Measurements from ENCODE around the gene TRIM15. TPM values are rescaled to one million over a fixed set of nuclear protein-coding genes. Genes with fewer than 3 reads are reported as not detected.

The TRIM15 gene
- total RNA-seq, 1 experiment from 2014 or later, result 0.86 TPM

Other genes with a start within 250 kb of the TRIM15 start
- gene HLA-A, start 221.0 kb upstream of the TRIM15 start, total RNA-seq (2014; rRNA removed; shearing (Covaris generic)), result 321 and 324 TPM in 2 replicates
- 39.4 and 57.7 TPM in 2 replicates for gene POLR1H, start 102.3 kb upstream of the TRIM15 start, total RNA-seq (2014; rRNA removed; shearing (Covaris generic))
- 77.2 and 79.0 TPM in 2 replicates for gene PPP1R11, start 96.3 kb upstream of the TRIM15 start, total RNA-seq (2014; rRNA removed; shearing (Covaris generic))
- gene RNF39, start 87.8 kb upstream of the TRIM15 start, total RNA-seq (2014; rRNA removed; shearing (Covaris generic)), result 0.57 TPM in 1 of 2 replicates, not detected in the other
- 0.11 TPM in 1 of 2 replicates, not detected in the other for gene TRIM31, start 50.5 kb upstream of the TRIM15 start, total RNA-seq (2014; rRNA removed; shearing (Covaris generic))
- gene TRIM40, start 27.4 kb upstream of the TRIM15 start, total RNA-seq (2014; rRNA removed; shearing (Covaris generic)), result not detected in 2 replicates
- not detected in 2 replicates for gene TRIM10, start 2.3 kb upstream of the TRIM15 start, total RNA-seq (2014; rRNA removed; shearing (Covaris generic))
- gene TRIM26, start 49.9 kb downstream of the TRIM15 start, total RNA-seq (2014; rRNA removed; shearing (Covaris generic)), result 36.6 and 66.5 TPM in 2 replicates
- gene TRIM39, start 163.4 kb downstream of the TRIM15 start, total RNA-seq (2014; rRNA removed; shearing (Covaris generic)), result 18.2 and 21.4 TPM in 2 replicates
- 160 and 170 TPM in 2 replicates for gene RPP21, start 181.6 kb downstream of the TRIM15 start, total RNA-seq (2014; rRNA removed; shearing (Covaris generic))